ENCODE measurements around the gene ARRDC5. TPM values are rescaled to one million over a fixed set of nuclear protein-coding genes. Genes with fewer than 3 reads are reported as not detected.
"Not testable (repeated sequence)": the region's sequence is repeated elsewhere in the genome, so short reads cannot be mapped to it uniquely, and the experiment has no call there.

ARRDC5 gene
- total RNA-seq, 1 donor: 6.2 TPM

- DNase-seq (ENCODE audit: low read depth in 2 of 3, low spot score in 2 of 3): no peak
Measured at GRCh38 chr19:4871711-4872110, 31.0 kb downstream of the ARRDC5 start.

GRCh38 chr19:4870025-4870700 lies 32.5 kb downstream of the ARRDC5 start:
- peak in 2 of 3 donors; percentile 51 to 63 for DNase-seq (ENCODE audit: low read depth in 2 of 3, low spot score in 2 of 3)

- no peak for DNase-seq (ENCODE audit: low read depth in 2 of 3, low spot score in 2 of 3)
Measured at GRCh38 chr19:4868286-4868834, 34.3 kb downstream of the ARRDC5 start.

- peak; percentile 72 to 96 (median 95) for DNase-seq (ENCODE audit: low read depth in 2 of 3, low spot score in 2 of 3)
Measured at GRCh38 chr19:4867534-4868285, 35.0 kb downstream of the ARRDC5 start, which contains the start of gene PLIN3. Gene PLIN3 (minus strand): TSS chr19:4867667. CDS start chr19:4861394, 6,273 bp downstream.

- DNase-seq (ENCODE audit: low read depth in 2 of 3, low spot score in 2 of 3): peak in 2 of 3 donors; percentile 89 to 90
Measured at GRCh38 chr19:4866595-4867424, 35.9 kb downstream of the ARRDC5 start.

GRCh38 chr19:4861147-4861546 lies 41.5 kb downstream of the ARRDC5 start:
- no peak for DNase-seq (ENCODE audit: low read depth in 2 of 3, low spot score in 2 of 3)

- no peak for DNase-seq (ENCODE audit: low read depth in 2 of 3, low spot score in 2 of 3)
Measured at GRCh38 chr19:4859697-4860096, 43.0 kb downstream of the ARRDC5 start.

- not testable (repeated sequence) for DNase-seq (ENCODE audit: low read depth in 2 of 3, low spot score in 2 of 3)
Measured at GRCh38 chr19:4856468-4856867, 46.2 kb downstream of the ARRDC5 start.

- DNase-seq (ENCODE audit: low read depth in 2 of 3, low spot score in 2 of 3): not testable (repeated sequence)
Measured at GRCh38 chr19:4853506-4853905, 49.2 kb downstream of the ARRDC5 start.

GRCh38 chr19:4852484-4852883 lies 50.2 kb downstream of the ARRDC5 start:
- DNase-seq (ENCODE audit: low read depth in 2 of 3, low spot score in 2 of 3): no peak

- peak; percentile 53 to 70 (median 70) for DNase-seq (ENCODE audit: low read depth in 2 of 3, low spot score in 2 of 3)
Measured at GRCh38 chr19:4851551-4852290, 51.0 kb downstream of the ARRDC5 start.

- no peak for DNase-seq (ENCODE audit: low read depth in 2 of 3, low spot score in 2 of 3)
Measured at GRCh38 chr19:4849019-4849418, 53.7 kb downstream of the ARRDC5 start.

- DNase-seq (ENCODE audit: low read depth in 2 of 3, low spot score in 2 of 3): no peak
Measured at GRCh38 chr19:4847190-4847973, 55.3 kb downstream of the ARRDC5 start.

GRCh38 chr19:4845975-4846374 lies 56.7 kb downstream of the ARRDC5 start:
- not testable (repeated sequence) for DNase-seq (ENCODE audit: low read depth in 2 of 3, low spot score in 2 of 3)

- no peak for DNase-seq (ENCODE audit: low read depth in 2 of 3, low spot score in 2 of 3)
Measured at GRCh38 chr19:4844348-4845179, 58.1 kb downstream of the ARRDC5 start.

- no peak for DNase-seq (ENCODE audit: low read depth in 2 of 3, low spot score in 2 of 3)
Measured at GRCh38 chr19:4843647-4843965, 59.1 kb downstream of the ARRDC5 start.
